K562 (cell line): ENCODE results near the gene GANAB. TPM values are rescaled to one million over a fixed set of nuclear protein-coding genes. Genes with fewer than 3 reads are reported as not detected.
A peak's percentile ranks its signal among the peaks of the same experiment; 100 is the strongest.

Source experiments
- ATAC-seq: fragments of 200-7000 bp; cut with Tn5 transposase; 3 replicates; pipeline ENCODE4 v1.9.1; 2020; ENCODE audit warnings: moderate library complexity
- BruUV-seq: library from RNA; stranded (reverse); fragments of 400-500 nt; replicated peaks from 2 replicates; lab custom pipeline; 2021; lab: Mats Ljungman, UMichigan
- CTCF ChIA-PET: fragments of 300-600 bp; formaldehyde crosslinking; extraction: SDS; loops from one replicate; lab custom pipeline; 2021; ENCODE audit warnings: low intra/inter-chr PET ratio; lab: Yijun Ruan, JAX
- POLR2A ChIA-PET: fragments of 300-600, 350-650 bp; sonication (Branson Sonifier 250); formaldehyde crosslinking; extraction: SDS; loops from one replicate; lab custom pipeline; 2021; ENCODE audit warnings: antibody characterized with exemption, inconsistent platforms; lab: Yijun Ruan, JAX
- DNase-seq, 4 experiments: peaks; one replicate each; pipeline versions ENCODE4 v3.0.0 to v3.0.0-alpha.2; 2011 to 2018; ENCODE audit warnings: low spot score in 3 of 4, mixed read lengths in 3 of 4; ENCODE audit errors: extremely low read depth in 1 of 4
- FAIRE-seq: peaks from 2 replicates; lab custom pipeline; 2011; peaks lifted over from hg19 to GRCh38; lab: Jason Lieb, UNC
- H2AFZ ChIP-seq: 2 replicates; pipeline ENCODE4 v1.6.0; 2011; ENCODE audit warnings: low read depth, low read length, control low read depth, inconsistent platforms
- H3K27ac ChIP-seq: fragments of 200-600 bp; 3 replicates; pipeline ENCODE4 v1.8.0; 2011; ENCODE audit warnings: low read depth, mild to moderate bottlenecking, control low read depth, inconsistent platforms, low read length, moderate library complexity, mixed read lengths; ENCODE audit errors: extremely low read depth
- H3K27me3 ChIP-seq, 2 experiments: fragments of 300-600 bp in 1 of 2; 2 replicates in 1 of 2; 3 replicates in 1 of 2; pipeline versions ENCODE4 v1.6.0 to v1.8.0; 2011; ENCODE audit warnings: inconsistent platforms in 2 of 2, low read length in 2 of 2, mild to moderate bottlenecking in 1 of 2, mixed read lengths in 1 of 2, moderate library complexity in 1 of 2; ENCODE audit not compliant: control insufficient read depth in 2 of 2, insufficient read depth in 2 of 2
- H3K36me3 ChIP-seq: fragments of 300-600 bp; 3 replicates; pipeline ENCODE4 v1.8.0; 2011; ENCODE audit warnings: mild to moderate bottlenecking, low read length, inconsistent platforms; ENCODE audit not compliant: control insufficient read depth, insufficient read depth
- H3K4me1 ChIP-seq, 2 experiments: fragments of 200-600 bp in 1 of 2; replicated peaks in 1 of 2; 2 replicates in 1 of 2; 3 replicates in 1 of 2; pipeline versions ENCODE4 v1.5.1 to v1.8.0; 2011; ENCODE audit warnings: inconsistent platforms in 2 of 2, low read length in 2 of 2, mild to moderate bottlenecking in 1 of 2, mixed read lengths in 1 of 2, moderate library complexity in 1 of 2; ENCODE audit not compliant: control insufficient read depth in 2 of 2, insufficient read depth in 2 of 2
- H3K4me2 ChIP-seq: 2 replicates; pipeline ENCODE4 v1.6.1; 2011; ENCODE audit warnings: low read length, control low read depth, inconsistent platforms, mixed read lengths; ENCODE audit not compliant: insufficient read depth
- H3K4me3 ChIP-seq: fragments of 200-600 bp; sonication (generic), shearing (Covaris generic); 2 replicates; pipeline ENCODE4 v1.5.1; 2016; ENCODE audit warnings: control low read depth, inconsistent platforms
- H3K79me2 ChIP-seq: fragments of 200-600 bp; 3 replicates; pipeline ENCODE4 v1.8.0; 2011; ENCODE audit warnings: low read length, inconsistent platforms; ENCODE audit not compliant: control insufficient read depth, insufficient read depth
- H3K9ac ChIP-seq, 2 experiments: 2 replicates each; pipeline versions ENCODE4 v1.6.0 to v1.6.1; 2011; ENCODE audit warnings: low read depth in 2 of 2, low read length in 2 of 2, control low read depth in 1 of 2, inconsistent platforms in 1 of 2, mild to moderate bottlenecking in 1 of 2, mixed read lengths in 1 of 2; ENCODE audit not compliant: insufficient read depth in 1 of 2
- H3K9me1 ChIP-seq: one replicate; pipeline ENCODE4 v1.6.0; 2011; ENCODE audit warnings: inconsistent platforms, mild to moderate bottlenecking, low read length, moderate library complexity; ENCODE audit not compliant: control insufficient read depth, insufficient read depth
- H3K9me3 ChIP-seq: replicated peaks from 2 replicates; pipeline ENCODE4 v1.5.1; 2011; ENCODE audit warnings: low read depth, low read length, inconsistent platforms; ENCODE audit not compliant: control insufficient read depth, insufficient read depth
- H4K20me1 ChIP-seq: replicated peaks from 2 replicates; pipeline ENCODE4 v1.6.1; 2011; ENCODE audit warnings: low read length, inconsistent platforms, mixed read lengths; ENCODE audit not compliant: control insufficient read depth, insufficient read depth
- CHD2 ChIP-seq: IDR thresholded peaks from 2 replicates; pipeline ENCODE4 v1.6.1; 2011; ENCODE audit warnings: low read depth, low read length
- ELF1 ChIP-seq: fragments of 200-800 bp; sonication (Bioruptor generic); IDR thresholded peaks from 2 replicates; pipeline ENCODE4 v1.6.1; 2016; ENCODE audit warnings: missing genetic modification characterization, missing compliant biosample characterization
- NFYB ChIP-seq: IDR thresholded peaks from 2 replicates; pipeline ENCODE4 v1.6.1; 2011; ENCODE audit warnings: mild to moderate bottlenecking, moderate library complexity; ENCODE audit not compliant: insufficient read length; ENCODE audit errors: extremely low read depth
- NRF1 ChIP-seq, 2 experiments: fragments of 450-650 bp; IDR thresholded peaks in 1 of 2; conservative IDR thresholded peaks in 1 of 2; 2 replicates each; pipeline ENCODE4 v1.6.1; 2014; ENCODE audit warnings: mild to moderate bottlenecking in 2 of 2
- SAP30 ChIP-seq: fragments of 200-600 bp; sonication (generic); IDR thresholded peaks from 2 replicates; pipeline ENCODE4 v1.6.1; 2012; ENCODE audit warnings: borderline replicate concordance, low read depth, mild to moderate bottlenecking, moderate library complexity, low read length, control low read depth, inconsistent platforms; ENCODE audit not compliant: insufficient read depth, poor library complexity, severe bottlenecking
- SMAD1 ChIP-seq: fragments of 150-350 bp; IDR thresholded peaks from 2 replicates; pipeline ENCODE4 v1.6.1; 2014; ENCODE audit warnings: low read length, low read depth; ENCODE audit not compliant: partially characterized antibody
- ZC3H8 ChIP-seq: fragments of 450-650 bp; IDR thresholded peaks from 2 replicates; pipeline ENCODE4 v1.6.1; 2017
- ZNF174 ChIP-seq: fragments of 250-450 bp; sonication (Bioruptor Pico); IDR thresholded peaks from 2 replicates; pipeline ENCODE4 v1.4.0; 2020; ENCODE audit warnings: mild to moderate bottlenecking
- ZNF212 ChIP-seq: fragments of 450-650 bp; formaldehyde crosslinking; IDR thresholded peaks from 2 replicates; pipeline ENCODE4 v1.4.0; 2020; ENCODE audit warnings: mild to moderate bottlenecking
- ZNF639 ChIP-seq, 2 experiments: fragments of 200-800 bp in 1 of 2; sonication (Bioruptor generic) in 1 of 2; sonication (generic) in 1 of 2; formaldehyde crosslinking in 1 of 2; IDR thresholded peaks in 1 of 2; conservative IDR thresholded peaks in 1 of 2; 2 replicates each; pipeline versions ENCODE4 v1.5.0 to v1.6.1; 2016 to 2020; ENCODE audit warnings: missing compliant biosample characterization in 1 of 2, missing genetic modification characterization in 1 of 2, missing genetic modification reagents in 1 of 2
- WGBS: fragments of 100-300 bp; shearing (Covaris generic); methylation state at CpG from one replicate; pipeline ENCODE4 v1.1.6; 2016; ENCODE audit warnings: low coverage, mixed read lengths; ENCODE audit not compliant: insufficient coverage; ENCODE audit errors: missing lambda C conversion rate; 5-methylcytosine and 5-hydroxymethylcytosine counted together
- in situ Hi-C: fragments of 300-500 bp; cut with MboI; formaldehyde crosslinking; loops from 4 replicates; pipeline ENCODE4 v1.15.0; 2018; ENCODE audit warnings: inconsistent platforms, mixed read lengths
- intact Hi-C: fragments of 100-400 bp; cut with micrococcal nuclease; formaldehyde crosslinking; loops from 2 replicates; pipeline ENCODE4 v1.14.2; 2022
- polyA plus RNA-seq, 8 experiments: library from polyadenylated mRNA; depleted of rRNA in 4 of 8; stranded (reverse) in 5 of 8; unstranded in 3 of 8; fragments of >200 nt; fragmentation: Nextera tagmentation in 2 of 8; fragmentation: Illumina TruSeq in 1 of 8; extraction: Ambion mirVana in 2 of 8; extraction: Trizol in 1 of 8; gene quantifications; 2 replicates each; pipeline versions ENCODE4 v1.2.1 to v1.2.3, GENCODE V29; 2011 to 2014; ENCODE audit warnings: inconsistent platforms in 1 of 8, missing spikeins in 1 of 8
- total RNA-seq, 7 experiments: library from RNA; depleted of rRNA in 6 of 7; stranded (reverse); fragments of >200 nt in 6 of 7; fragmentation: Illumina TruSeq in 2 of 7; extraction: Trizol in 2 of 7; gene quantifications; 2 replicates each; pipeline versions ENCODE4 v1.2.1 to v1.2.3, GENCODE V29; 2011 to 2021; ENCODE audit warnings: low replicate concordance in 1 of 7
- TF ChIP-seq, protein P1 (sequence below), 2 experiments: IDR thresholded peaks; 2 replicates each; pipeline ENCODE4 v1.6.1; 2012; ENCODE audit warnings: improper control_type of control experiment in 2 of 2, low read depth in 2 of 2, low read length in 2 of 2, borderline replicate concordance in 1 of 2
- TF ChIP-seq, protein P2 (sequence below): fragments of 450-650 bp; IDR thresholded peaks from 2 replicates; pipeline ENCODE4 v1.6.1; 2018; ENCODE audit not compliant: partially characterized antibody

GANAB gene
- total and polyA plus RNA-seq, 9 of the 15 experiments (the other 6 are each of a cell fraction or from before 2014, with no cell fraction given): 6.5 to 284 (median 161) TPM

DNA sequence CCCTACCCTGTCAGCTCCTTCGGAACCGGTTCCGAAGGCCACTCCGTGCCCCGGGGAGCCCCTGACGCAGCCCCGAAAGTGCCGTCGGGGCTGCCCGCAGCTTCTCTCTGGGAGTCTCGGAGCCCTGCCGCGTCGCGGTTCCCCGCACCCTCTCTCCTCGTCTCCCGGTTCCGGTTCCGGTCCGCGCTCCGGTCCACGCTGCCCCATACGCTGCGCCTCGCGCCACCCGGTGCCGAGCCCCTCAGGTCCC is 45.4 kb downstream of the GANAB start (continued):
- TF ChIP-seq ELF1 (peak; percentile 52; the same call in 1 of the 2 replicates), ZNF212 (CRISPR knock-in tag) (no peak), NFYB (no peak), SMAD1 (peak; percentile 1), SAP30 (peak; percentile 15), CHD2 (no peak), ZC3H8 (no peak), ZNF174 (CRISPR knock-in tag) (no peak)
- TF ChIP-seq, all 486 proteins: peak for 24

GRCh38 chr11:62600367-62601121 is 45.9 kb downstream of the GANAB start:
- POLR2A ChIA-PET: interaction anchor here (0.6 to 2.7 kb wide), 11 partner anchors 9 to 240 kb away, joined by 3 to 45 read pairs (median 6); partner anchors contain the start of genes C11orf98, CSKMT, EEF1G and LBHD1
- H3K4me3 ChIP-seq: peak overlapping the region; percentile 95
- intact Hi-C loops: loop anchor here (5.0 kb wide), 1 partner anchor 72 kb away; the partner anchor contains the start of genes LBHD1 and UQCC3
- WGBS: under 1% methylated on average over 23 of the region's 26 CpGs
- peaks cover 72% of the 10 kb centered on the region for H3K36me3 ChIP-seq
- peak overlapping the region; percentile 97 for H3K27ac ChIP-seq
- no TSS peak for BruUV-seq
- CTCF ChIA-PET: no interaction called here
- in situ Hi-C loops: no loop called here
- H3K79me2 ChIP-seq: peaks cover 46% of the 10 kb centered on the region
- peak overlapping the region; percentile 95 for H3K4me2 ChIP-seq
- ATAC-seq (peak; percentile 2), DNase-seq (peak in 2 of 4 experiments; percentile 32 to 49), FAIRE-seq (peak; percentile 82)
- H2AFZ ChIP-seq: peak overlapping the region; percentile 78; the same call in 1 of the 2 replicates
- H3K27me3 ChIP-seq: no peaks in the 10 kb centered on the region
- H4K20me1 ChIP-seq: no peaks in the 10 kb centered on the region
- H3K9me3 ChIP-seq: no peaks in the 10 kb centered on the region
- H3K9ac ChIP-seq: peak overlapping the region; percentile 95 to 100
- no peaks in the 10 kb centered on the region for H3K9me1 ChIP-seq
- H3K4me1 ChIP-seq: peaks cover 14 to 37% of the 10 kb centered on the region in 2 experiments; a peak in 4 of 5 replicates
- TF ChIP-seq NRF1 (conservative IDR thresholded peaks at IDR 0.05 in 1 of 2, IDR thresholded peaks at IDR 0.05 in 1 of 2) (0 out of 4 replicates have a peak, but pooled peaks have one; percentile 21 to 26), ZNF639 (CRISPR knock-in tag; conservative IDR thresholded peaks at IDR 0.05 in 1 of 2, IDR thresholded peaks at IDR 0.05 in 1 of 2) (no peak)
- TF ChIP-seq, protein P1, sequence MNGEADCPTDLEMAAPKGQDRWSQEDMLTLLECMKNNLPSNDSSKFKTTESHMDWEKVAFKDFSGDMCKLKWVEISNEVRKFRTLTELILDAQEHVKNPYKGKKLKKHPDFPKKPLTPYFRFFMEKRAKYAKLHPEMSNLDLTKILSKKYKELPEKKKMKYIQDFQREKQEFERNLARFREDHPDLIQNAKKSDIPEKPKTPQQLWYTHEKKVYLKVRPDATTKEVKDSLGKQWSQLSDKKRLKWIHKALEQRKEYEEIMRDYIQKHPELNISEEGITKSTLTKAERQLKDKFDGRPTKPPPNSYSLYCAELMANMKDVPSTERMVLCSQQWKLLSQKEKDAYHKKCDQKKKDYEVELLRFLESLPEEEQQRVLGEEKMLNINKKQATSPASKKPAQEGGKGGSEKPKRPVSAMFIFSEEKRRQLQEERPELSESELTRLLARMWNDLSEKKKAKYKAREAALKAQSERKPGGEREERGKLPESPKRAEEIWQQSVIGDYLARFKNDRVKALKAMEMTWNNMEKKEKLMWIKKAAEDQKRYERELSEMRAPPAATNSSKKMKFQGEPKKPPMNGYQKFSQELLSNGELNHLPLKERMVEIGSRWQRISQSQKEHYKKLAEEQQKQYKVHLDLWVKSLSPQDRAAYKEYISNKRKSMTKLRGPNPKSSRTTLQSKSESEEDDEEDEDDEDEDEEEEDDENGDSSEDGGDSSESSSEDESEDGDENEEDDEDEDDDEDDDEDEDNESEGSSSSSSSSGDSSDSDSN (IDR thresholded peaks at IDR 0.05; ENCODE audit: borderline replicate concordance in 1 of 2, low read depth in 2 of 2, low read length in 2 of 2): 0 out of 4 replicates have a peak, but pooled peaks of 1 of the 2 experiments have one; percentile 69
- TF ChIP-seq, protein P2, sequence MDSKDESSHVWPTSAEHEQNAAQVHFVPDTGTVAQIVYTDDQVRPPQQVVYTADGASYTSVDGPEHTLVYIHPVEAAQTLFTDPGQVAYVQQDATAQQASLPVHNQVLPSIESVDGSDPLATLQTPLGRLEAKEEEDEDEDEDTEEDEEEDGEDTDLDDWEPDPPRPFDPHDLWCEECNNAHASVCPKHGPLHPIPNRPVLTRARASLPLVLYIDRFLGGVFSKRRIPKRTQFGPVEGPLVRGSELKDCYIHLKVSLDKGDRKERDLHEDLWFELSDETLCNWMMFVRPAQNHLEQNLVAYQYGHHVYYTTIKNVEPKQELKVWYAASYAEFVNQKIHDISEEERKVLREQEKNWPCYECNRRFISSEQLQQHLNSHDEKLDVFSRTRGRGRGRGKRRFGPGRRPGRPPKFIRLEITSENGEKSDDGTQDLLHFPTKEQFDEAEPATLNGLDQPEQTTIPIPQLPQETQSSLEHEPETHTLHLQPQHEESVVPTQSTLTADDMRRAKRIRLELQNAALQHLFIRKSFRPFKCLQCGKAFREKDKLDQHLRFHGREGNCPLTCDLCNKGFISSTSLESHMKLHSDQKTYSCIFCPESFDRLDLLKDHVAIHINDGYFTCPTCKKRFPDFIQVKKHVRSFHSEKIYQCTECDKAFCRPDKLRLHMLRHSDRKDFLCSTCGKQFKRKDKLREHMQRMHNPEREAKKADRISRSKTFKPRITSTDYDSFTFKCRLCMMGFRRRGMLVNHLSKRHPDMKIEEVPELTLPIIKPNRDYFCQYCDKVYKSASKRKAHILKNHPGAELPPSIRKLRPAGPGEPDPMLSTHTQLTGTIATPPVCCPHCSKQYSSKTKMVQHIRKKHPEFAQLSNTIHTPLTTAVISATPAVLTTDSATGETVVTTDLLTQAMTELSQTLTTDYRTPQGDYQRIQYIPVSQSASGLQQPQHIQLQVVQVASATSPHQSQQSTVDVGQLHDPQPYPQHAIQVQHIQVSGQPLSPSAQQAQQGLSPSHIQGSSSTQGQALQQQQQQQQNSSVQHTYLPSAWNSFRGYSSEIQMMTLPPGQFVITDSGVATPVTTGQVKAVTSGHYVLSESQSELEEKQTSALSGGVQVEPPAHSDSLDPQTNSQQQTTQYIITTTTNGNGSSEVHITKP: peak; percentile 25
